HS-5 (cell line): ENCODE measurements around the gene MANSC1.

Experiments used
- DNase-seq: peaks from one replicate; pipeline ENCODE4 v3.0.0-alpha.2; 2012; ENCODE audit warnings: low read depth

MANSC1 gene

DNA sequence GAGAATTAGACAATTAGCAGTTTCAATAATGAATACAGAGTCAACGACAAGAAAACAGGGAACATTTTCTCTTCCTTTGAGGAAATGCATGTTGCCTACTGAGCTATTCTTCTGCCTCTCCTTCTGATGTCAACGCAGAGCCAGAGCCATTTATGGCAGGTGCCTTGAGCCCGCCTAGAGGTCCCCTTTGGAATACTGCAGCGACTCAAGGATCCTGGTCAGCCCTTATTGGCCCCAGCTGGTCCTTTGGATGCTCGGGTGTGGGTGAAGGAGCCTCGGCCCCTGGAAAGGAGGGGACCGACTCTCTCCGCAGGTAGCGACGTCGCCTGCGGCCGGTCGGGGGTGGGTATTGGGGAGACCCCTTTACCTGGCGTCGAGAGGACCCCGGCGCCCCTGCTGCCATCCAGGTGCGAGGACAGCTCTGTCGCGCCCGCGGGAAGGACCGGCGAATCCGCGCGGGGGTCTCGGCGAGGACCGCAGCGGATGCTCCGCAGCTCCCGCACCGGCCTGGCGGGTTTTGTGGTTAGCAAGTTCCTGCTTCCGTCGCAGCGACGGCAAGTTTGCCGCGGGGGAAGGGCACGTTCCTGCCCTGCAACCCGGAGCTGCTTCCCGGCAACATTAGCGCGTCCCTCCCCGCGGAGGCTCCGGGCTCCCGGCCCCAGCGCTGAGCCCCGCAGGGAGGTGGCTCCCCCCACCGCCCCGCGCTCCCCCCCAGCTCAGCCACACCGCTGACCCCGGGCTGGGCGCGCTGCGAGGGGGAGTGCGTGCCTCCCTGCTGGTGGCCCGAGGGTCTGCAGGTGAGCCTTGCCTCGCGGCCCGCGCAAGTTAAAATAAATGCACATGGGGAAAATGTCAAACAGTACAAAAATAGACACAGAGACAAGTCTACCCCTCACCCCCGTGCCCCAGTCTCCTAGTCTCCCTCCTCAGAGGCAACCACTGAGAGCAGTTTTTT, at the start of gene MANSC1:
Gene MANSC1 (minus strand): TSS at position 532 of the 955 bp plus-strand sequence. CDS start 6,928 bp downstream, outside the sequence.
- no peak for DNase-seq

DNA sequence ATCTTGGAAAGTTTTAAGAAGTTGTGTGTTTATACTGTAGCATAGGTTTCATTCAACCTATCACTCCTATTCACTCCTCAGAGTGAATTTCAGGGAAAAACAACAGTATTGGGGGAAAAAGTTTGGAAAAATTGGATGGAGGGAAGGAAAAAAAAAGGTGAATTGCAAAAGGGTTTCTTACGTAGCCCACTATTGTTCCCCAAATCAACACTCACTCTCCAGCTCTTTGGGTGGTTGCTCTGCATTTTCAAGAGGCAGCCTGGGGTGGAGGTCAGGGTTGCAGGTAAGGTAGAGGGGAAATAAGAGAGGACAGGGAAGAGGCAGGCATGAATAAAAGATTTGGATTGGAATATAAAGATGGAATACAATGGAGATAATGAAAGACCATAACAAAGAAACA, 49.1 kb upstream of the MANSC1 start:
- no peak for DNase-seq

DNA sequence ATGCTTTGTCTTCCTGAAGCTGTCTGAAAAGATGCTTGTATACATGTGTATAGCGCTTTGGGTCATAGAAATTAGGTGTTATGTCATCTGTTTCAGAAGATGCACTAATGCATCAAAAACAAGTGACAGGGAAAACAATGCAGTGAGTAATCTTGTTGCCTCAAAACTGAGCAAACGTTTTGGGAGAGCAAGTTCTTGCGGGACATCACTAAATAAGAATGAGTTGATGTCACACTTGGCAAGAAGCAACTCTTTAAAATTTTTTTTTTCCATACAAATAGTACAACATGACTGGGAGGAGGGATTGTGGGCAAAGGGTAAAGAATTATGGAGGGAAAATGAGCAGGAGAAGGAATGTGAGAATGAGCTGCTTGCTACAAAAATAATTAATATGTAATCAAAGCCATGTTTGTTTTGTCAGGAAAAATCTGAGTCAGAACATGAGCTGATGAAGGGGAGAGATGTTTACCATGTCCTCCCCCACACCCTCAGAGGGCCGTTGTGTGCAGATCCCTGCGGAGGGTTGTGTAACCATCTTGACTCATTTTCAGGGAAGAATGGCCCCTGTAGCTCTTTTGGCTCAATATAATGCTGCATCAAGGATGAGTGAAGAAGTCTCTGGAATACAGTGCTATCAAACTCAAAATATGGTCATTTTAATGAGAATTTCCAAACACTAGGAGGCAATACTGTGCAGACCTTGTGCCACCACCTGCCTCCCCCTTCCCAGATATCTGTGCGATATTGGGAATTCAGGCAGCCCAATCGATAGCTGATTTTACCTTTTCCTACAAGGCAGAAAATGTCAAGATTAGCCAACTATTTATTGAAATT, 48.2 kb upstream of the MANSC1 start:
- peak; percentile 90 for DNase-seq

DNA sequence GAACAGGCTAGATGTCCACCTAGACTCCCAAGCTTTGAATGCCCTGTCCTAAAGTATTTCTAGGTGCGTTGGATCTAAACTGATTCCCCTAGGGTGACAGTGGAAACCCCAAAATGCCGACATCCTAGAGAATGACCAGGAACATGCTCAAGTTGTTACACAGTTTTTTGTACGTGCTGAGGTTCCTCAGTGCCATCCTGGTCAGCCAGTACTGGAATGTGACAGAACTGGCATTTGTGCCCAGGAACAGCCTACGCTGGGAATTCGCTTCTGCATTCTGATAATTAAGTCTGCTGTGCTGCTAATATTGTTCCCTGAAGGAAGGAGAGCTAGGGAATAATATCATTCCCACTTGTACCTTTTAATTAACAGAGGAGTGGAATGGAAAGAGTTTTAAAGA, 47.1 kb upstream of the MANSC1 start:
- no peak for DNase-seq

DNA sequence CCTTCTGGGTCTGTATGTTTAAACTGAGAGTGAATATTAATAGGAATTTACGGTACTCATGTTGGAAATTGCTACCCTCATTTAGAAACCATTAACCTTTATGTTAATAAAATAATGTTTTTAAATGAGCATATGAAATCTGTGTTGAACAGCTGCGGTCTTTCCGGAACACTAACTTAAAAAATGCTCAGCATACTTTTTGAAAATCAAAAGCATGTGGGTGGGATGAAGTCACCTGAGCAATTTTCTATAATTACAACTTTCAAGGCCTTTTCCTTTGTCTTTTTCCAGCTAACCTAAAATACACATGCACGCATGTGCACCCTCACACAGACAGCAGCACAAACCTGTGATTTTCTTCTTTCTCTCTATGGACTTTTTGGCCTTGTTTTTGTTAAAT, 46.7 kb upstream of the MANSC1 start:
- no peak for DNase-seq

DNA sequence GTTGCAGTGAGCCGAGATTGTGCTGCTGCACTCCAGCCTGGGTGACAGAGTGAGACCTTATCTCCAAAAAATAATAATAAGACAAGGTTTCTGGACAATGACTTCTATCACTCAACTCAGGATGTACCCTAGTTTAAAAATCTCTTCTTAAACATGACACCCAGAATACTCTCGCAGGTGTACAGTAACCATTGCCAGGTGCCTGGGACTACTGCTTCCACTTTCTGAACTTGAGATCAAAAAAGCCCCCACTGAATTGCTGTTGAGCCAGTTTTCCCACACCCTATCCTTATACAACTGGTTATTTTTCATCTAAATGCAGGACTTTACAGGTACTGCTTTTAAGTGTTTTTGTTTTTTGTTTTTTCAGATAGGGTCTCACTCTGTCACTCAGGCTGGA, 43.1 kb upstream of the MANSC1 start:
- DNase-seq: no peak

DNA sequence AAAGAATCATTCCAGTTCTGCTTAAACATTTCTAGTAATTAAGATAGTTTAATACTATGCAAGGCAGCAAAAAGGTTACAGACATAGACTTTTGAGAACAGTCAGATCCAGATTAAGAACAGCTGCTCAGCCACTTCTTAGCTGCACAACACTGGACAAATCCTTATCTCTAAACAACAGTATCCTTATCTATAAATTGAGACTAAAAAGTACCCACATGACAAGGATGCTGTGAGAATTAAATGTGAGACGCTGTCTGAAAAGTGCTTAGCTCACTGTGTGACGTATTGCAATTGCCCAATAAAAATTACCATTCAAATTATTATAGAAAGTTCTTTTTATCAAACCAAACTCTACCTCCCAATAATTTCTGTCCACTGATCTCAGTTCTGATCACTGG, 42.4 kb upstream of the MANSC1 start:
- no peak for DNase-seq

DNA sequence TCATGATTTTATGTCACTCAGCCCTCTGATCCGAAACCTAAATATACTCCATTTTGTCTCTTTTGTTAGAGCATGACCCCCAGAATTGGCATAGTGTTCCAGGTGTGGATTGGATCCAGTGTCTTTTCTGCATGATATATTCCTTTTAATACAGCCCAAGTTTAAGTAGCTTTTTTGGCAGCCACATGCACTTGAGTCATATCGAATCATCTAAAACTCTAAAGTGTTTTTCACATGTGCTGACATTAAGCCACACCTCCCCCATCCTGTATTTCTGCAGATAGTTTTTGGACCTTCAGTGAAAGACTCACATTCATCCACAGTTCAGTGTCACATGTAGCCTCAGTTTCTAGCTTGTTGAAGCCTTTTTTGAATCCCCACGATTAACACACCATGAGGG, 37.5 kb upstream of the MANSC1 start:
- DNase-seq: peak; percentile 26

DNA sequence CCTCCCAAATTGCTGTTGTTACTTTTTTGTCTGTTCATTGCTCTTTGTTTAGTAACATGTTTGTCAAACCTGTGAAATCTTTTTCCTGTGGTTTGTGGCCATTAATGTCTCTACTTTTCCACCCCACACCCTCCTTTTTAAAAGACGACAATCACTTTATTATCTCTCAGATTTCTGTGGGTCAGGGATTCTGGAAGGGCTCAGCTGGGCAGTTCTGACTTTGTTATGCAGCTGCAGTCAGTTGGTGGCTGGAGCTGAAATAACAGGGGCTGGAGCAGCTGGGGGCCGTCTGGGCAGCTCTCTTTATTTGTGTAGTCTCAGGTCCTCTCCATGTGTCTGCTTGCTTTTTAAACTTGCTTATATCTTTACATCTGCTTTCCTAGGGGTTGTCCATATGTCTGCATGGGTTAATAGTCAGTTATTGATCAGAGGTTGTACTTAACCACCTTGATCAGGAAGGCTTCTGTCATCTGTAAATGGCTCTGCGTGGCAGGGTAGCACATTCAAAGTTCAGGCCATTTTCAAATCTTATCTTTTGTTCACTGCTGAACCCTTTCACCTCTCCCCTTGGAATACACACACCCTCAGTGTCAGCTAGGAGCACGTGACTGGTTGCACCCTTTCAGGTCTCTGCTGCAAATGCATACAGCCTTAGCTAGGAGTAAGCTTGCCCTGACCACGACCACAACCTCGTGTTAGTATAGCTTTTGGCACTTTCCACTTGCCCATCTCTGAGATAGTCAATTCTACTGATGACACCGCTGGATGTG, 34.7 kb upstream of the MANSC1 start:
- DNase-seq: no peak

DNA sequence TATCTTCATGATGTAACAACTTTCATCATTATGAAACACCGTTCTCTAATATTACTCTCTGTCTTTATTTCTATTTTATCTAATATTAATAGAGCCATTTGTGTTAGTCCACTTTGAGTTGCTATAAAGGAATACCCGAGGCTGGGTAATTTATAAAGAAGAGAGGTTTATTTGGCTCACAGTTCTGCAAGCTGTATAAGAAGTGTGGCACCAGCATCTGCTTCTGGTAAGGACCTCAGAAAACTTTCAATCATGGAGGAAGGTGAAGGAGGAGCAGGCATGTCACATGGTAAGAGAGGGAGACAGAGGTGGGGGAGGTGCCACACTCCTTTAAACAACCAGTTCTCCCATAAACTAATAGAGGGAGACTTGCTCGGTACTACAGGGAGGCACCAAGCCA, 31.9 kb upstream of the MANSC1 start:
- no peak for DNase-seq

DNA sequence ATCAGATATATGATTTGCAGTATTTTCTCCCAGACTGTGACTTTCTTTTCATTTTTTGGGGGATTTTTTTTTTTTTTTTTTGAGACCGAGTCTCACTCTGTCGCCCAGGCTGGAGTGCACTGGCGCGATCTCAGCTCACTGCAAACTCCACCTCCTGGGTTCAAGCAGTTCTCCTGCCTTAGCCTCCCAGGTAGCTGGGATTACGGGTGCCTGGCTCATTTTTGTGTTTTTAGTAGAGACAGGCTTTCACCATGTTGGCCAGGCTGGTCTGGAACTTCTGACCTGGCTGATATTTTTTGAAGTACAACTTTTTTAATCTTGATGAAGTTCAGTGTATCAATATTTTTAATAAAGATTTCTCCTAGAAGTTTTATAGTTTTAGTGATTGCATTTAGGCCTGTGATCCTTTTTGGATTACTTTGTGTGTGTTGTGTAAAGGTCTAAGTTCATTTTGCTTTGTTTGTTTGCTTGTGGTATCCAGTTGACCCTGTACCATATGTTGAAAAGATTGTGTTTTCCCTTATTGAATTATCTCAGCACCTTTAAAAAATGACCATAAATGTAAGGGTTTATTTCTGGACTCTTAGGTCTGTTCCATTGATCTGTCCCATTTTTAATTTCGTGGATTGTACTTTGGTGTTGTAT, 31.0 kb upstream of the MANSC1 start:
- DNase-seq: no peak

DNA sequence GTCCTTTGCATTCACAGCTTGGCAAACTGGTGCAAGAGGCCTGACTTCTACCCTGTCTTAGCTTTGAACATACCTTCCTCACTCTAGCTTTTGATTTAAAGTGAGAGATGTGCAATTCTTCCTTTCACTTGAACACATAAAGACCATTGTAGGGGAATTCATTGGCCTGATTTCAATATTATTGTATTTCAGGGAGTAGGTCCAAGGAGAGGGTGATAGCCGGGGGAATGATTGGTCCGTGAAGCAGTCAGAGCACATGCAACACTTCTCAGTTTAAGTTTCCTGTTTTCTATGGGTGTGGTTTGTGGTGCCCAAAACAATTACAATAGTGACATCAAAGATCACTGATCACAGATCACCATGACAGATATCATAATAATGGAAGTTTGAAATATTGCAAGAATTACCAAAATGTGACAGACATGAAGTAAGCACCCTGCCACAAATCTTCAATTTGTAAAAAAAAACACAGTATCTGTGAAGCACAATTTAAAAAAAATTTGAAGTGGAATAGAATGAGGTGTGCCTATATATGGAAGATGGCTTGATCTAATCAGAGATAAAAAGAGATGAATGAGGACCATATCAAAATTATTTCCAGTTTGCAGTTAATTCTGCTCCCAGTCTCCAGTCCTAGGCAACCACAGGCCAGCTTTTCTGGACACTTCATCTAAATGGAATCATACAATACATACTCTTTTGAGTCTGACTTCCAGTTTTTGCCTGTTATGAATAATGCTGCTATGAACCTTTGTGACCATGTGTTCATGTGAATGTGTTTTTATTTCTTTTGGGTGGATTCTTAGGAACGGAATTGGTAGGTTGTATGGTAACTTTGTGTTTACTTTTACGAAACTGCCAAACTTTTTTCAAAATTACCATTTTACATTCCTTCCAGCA, 30.0 kb upstream of the MANSC1 start:
- no peak for DNase-seq

DNA sequence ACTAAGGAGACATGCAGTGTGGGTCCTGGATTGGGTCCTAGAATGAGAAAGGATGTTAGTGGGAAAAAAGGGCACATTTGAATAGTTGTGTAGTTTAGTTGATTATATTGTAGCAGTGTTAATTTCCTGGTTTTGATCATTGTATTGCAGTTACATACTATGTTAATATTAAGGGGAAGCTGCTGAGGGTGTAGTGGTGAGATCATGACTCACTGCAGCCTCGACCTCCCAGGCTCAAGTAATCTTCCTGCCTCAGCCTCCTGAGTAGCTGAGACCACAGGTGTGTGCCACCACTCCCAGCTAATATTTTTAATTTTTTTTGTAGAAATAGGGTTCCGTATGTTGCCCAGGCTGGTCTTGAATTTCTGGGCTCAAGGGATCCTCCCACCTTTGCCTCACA, 28.6 kb upstream of the MANSC1 start:
- no peak for DNase-seq

DNA sequence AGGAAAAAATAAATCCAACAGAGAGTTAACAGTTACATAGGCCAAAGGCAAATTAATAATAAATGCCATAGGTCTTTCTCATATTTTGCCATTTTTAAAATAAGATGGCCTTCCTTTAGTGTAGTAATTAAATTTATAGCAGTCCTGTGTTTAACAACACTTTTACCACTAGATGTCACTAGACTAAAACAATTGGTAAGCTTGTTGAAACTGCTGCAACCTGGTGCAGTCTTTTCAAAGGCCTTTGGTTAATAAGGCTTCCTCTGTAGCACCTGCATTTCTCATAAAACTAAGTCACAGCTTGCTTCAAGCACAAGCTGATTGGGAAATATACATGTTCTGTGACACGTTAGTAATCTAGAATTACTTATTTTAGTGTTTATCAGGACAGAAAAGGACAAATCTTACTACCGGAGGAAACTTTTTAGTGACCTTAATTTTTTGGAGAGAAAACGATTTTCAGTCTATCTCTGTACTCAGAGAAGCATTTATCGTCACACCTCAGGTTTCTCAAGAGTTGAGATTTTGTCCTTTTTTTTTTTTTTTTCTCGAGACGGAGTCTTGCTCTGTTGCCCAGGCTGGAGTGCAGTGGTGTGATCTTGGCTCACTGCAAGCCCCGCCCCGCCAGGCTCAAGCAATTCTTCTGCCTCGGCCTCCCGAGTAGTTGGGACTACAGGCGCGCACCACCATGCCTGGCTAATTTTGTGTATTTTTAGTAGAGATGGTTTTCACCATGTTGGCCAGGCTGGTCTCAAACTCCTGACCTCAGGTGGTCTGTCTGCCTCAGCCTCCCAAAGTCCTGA, 26.8 kb upstream of the MANSC1 start:
- peak; percentile 43 for DNase-seq

DNA sequence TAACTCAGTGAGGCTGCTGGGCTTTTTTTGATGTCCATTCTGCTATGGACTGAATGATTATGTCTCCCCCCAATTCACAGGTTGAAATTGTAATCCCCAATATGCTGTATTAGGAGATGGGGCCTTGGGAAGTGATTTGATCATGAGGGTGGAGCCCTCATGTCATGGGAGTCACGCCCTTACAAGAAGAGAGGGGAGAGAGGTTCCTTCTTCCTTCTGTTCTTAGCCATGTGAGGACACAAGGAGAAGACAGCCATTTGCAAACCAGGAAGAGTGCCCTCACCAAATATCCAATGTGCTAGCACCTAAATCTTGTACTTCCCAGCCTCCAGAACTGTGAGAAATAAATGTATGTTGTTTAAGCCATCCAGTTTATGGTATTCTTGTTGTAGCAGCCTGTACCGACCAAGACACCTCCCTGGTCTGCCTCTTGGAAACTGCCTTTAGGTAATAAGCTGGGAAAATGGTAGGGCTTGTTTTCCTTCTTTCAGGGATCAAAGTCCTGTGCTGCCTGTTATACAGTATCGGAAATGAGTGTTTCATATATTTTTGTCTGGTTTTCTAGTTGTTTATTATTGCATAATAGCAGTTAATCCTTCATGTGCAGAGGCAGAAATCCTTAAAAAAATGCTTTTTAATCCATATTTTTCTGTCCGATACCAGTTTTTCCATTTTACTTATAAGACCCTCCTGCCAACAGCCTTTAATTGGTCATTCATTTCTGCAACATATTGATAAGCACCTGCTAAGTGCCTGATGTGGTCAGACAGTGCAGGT, 23.1 kb upstream of the MANSC1 start:
- DNase-seq: no peak

DNA sequence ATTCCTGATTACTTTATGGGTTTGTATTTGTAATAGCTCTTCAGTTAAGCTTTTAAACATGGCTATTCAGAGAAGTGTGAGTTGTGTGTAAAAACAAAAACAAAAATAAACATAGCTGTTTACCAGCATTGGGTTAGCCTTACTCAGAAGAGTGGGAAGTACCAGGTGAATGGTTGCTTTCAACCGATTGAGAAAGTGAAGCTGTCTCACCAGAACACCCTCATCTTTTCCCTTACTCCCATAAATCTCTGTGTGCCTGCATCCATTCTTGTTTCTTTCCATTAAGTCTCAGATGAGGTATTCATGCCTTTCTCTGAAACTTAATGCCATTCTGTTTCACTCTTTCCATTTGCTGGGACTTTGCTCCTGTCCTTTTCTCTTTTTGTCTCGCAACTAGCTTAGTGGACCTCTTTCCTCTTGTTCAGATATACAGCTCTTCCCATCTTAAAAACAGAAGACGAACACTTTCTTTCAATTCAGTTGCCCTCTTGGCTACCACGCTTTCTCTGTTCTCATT, 17.5 kb upstream of the MANSC1 start:
- no peak for DNase-seq

DNA sequence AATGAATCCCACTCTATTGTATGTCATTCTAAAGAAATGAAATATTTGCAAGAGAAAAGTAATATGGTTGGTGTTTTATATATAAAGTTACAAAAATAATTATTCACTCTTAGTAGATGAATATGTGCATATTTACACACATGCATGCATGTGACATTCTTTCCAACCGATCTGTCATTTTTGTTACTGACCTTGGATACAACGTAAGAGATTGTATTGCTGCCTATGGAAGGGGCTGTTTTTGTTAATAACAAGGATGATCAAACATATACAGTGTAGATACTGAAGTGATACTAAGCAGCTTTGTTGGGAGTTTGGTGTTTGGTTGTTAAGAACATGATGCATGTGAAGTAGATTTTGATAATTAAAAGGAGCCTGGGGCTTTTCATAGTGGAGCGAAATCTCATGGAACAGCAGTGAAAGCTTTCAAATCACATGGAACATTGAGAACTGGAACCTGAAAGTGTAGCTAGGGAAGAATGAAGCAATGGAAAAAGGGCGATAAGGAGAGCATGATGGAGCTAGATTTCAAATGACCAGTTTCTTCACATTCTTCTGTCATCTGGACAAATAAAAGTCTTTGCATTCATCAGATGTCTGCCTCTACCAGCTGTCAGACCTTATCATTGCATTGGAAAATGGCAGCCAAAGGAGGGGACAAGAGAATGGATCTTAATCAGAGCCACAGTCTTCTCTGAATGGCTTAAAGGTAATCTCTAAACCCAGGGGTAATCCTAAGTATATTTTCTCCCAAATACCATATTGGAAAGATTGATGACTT, 16.8 kb upstream of the MANSC1 start:
- DNase-seq: no peak

DNA sequence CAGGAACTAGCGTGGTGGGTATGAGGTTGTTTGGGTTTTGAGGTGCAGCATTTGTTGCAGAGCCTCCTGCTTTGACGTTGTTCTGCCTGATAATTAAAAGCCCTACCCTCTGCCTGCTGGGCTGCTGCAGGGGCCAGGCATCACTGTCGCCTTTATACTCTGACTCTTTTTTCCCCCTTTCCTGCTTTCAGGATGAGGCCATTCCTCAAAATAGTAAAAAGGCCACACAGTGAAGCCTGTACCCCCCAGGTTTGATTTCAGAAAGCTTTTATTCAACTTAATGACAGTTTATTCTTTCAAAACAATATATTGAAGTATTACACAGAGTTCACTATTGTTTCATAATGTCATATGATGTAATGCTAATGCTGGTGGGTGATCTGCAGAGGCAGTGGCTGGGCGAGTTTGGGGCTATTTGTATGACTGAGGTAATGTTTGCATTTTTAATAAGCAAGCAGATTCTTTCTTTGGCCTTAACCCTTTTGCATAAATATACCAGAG, 15.9 kb upstream of the MANSC1 start:
- no peak for DNase-seq
